Cerebellar cortex (tissue), 1 donor: ENCODE data around the gene SERINC5.

Experiments
- DNase-seq: peaks from one replicate; pipeline ENCODE4 v3.0.0-alpha.2; 2015; ENCODE audit warnings: low spot score

The SERINC5 gene

DNA sequence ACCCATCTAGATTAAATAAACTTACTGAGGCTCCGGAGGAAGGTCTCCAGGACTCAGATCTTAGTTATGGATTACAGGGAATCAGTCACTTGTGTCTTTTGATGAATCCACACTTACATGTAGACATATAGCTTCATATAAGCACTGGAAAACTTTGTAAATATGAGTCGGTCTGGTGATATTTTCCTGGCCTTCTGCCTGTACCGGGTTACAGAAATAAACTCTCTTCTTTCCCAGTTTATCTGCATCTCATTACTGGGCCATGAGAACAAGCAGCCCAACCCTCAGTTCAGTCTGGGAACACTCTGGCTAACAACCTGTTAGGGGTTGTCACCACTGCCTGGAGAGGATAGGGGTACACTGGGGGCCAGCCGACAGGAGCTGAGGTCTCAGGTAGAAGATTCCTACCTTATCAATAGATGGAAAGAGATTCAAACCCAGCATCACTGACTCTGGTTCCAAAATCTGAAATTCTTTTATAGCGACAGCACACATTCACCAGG is 161.6 kb downstream of the SERINC5 start:
- DNase-seq, result no peak

DNA sequence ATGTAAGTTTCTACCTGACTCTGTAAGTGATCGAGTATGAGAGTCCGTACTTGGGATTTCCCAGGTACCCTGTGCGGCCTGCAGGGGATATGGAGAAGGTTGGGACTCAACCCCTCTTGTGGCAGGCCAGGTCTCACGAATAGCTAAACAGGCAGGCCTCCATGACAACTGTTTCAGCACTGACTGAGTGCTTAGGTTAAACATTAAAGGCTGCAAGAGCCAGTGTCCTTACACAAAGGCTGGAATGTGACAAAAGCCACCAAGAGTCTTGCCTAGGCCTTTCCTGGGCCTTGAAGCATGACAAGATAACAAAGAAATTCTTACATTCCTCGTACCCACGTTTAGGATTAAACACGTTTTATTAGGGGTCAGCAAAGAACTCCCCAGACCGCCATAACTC is 162.1 kb downstream of the SERINC5 start:
- no peak for DNase-seq

DNA sequence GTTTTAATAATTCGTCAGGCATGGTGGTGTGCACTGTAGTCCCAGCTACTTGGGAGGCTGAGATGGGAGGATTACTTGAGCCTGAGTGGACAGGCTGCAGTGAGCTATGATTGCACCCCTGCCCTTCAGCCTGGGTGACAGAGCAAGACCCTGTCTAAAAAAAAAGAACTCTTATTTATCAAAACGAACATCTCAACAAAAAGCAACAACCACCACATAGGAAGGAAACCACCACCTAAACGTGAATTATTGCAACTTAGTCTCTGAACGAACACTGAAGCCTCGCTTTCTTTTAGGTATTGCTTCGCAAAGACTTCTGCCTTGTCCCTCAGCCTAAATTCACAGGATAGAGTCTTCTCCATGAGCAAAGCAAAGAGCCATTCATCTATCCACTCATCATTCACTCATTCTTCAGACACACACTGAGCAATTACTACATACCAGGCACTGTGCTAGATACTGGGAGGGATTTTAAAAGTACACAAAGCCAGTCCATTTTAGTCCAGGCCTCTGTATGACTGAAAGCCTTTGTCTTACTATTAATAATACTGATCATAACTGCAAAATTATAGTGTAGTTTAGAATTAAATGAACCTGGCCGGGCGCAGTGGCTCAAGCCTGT is 163.3 kb downstream of the SERINC5 start:
- no peak for DNase-seq

DNA sequence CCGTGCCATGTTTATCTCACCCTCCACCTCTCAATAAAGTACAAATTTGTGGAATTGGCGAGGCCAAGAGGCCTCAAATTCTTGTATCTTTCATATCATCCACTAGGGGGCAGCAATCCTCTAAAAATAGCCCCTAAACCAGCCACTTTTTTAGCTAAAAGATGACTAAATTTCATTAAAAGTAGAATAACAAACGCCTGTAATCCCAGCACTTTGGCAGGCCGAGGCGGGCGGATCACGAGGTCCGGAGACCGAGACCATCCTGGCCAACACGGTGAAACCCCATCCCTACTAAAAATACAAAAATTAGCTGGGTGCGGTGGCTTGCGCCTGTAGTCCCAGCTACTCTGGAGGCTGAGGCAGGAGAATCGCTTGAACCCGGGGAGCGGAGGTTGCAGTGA is 164.1 kb downstream of the SERINC5 start:
- DNase-seq, result peak; percentile 56

DNA sequence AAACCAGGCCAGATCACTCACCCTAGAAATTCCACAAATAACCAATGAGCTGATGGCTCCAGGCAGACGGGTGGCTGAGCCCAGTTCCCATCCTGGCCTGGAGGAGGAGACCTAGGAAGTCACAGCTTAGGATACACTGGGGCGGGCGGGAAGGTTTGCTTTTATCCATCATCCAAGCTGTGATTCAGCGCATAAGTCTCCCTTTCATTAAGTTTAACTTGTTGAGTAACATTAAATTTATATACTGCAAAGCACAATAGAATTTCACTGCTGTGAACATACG is 165.0 kb downstream of the SERINC5 start:
- no peak for DNase-seq

DNA sequence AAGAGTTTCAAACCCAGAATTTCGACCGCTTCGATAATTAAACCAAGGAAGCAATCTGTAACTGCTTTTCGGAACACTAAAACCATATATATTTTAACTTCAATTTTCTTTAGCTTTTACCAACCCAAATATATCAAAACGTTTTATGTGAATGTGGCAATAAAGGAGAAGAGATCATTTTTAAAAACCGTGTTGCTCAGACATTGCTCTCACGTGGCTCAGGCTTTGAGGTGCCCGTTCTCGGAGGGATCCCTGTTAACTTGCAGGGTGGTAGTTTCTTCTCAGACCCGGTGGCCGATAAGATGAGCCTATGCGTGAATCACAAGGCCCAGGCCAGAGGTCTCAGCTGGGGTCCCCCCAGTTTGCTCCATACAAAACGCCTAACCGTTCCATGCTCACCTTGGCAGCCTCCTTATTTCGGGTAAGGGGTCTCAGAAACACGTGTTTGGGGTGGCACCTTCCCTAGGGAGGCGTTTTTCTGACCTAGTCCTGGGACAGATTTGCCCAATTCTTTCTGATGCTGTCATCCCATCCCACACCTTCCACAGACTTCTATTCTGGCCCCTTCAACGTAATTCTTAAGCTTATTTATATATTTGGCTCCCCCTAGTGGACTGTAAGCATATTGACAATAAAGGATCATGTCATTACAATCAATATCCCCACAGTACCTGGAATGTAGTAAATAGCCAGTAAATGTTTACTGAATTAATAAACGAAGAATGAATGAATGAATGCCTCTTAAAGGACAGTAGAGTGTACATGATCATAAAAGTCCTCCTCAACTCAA is 172.6 kb downstream of the SERINC5 start:
- peak; percentile 75 for DNase-seq

DNA sequence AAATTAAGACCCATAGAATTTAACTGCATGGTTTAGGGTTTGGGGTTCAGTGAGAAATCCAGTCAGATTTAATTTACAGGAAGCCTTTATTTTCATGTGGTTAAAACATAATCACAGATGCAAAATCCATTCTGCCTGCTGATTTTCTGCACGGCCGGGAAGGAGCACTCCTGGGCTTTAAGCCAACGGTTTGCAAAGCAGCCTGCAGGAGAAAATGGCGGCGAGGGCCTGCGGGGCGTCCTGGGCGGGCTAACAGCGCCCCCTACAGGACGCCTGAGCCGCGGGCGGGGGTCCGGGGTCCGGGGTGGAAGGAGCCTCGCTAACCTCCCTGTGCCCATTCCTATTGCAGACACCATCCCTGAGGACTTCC is 173.1 kb downstream of the SERINC5 start:
- DNase-seq, result peak; percentile 39

DNA sequence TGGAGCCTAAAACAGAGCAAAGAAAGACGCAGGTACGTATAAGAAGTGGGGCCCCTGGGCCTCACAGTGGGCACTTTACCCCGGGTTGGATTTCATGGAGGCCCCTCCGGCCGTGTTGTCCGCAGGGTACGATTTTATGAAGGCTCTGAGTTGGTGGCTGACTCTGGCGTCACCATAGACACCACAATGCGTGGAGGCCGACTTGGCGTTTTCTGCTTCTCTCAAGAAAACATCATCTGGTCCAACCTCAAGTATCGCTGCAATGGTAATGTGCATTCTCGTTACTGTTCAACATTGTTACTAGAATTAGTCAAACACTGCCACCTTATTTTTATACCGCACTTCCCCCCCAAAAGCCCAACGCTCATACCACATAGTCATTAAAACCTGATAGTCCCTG is 173.6 kb downstream of the SERINC5 start:
- no peak for DNase-seq

DNA sequence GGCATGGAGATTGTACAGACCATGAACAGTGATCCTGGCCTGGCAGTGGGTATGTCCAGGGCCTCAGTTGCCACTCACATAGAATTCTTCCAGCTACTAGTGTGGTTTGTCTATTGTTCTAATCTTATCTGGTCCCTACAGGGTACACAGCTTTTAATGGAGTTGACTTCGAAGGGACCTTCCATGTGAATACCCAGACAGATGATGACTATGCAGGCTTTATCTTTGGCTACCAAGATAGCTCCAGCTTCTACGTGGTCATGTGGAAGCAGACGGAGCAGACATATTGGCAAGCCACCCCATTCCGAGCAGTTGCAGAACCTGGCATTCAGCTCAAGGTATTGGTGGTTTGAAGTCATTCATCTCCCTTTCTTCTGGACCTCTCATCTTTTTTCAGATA is 176.9 kb downstream of the SERINC5 start:
- no peak for DNase-seq

DNA sequence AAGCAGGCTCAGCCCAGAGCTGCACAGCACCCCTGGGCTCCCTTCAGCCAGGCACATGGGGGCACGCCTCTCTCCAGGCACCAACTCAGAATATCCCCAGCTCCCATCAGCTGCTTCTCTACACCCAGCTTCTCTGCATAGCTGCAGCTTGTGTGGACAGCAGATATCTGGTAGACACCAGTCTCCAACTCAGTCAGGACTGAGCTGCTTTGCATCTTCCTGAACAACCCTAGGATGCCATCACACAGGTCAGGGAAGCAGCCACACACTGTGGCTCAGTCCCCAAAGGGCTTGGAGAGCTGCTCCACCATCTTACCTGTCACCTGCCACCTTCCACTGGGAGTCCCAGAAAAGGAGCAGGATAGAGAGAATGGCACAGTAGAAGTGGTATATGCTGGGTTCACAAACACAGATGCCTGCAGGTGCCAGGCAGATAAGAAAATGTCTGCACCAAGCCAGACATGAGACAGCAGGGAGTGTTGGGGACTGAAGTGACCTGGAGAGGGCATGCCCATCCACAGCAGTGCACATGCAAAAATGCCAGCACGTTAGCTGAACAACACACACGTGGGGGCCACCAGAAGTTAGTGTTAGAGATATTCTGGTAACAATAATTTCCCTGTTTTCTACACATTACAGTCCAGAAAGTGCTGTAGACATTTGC is 178.7 kb downstream of the SERINC5 start:
- DNase-seq, result no peak

DNA sequence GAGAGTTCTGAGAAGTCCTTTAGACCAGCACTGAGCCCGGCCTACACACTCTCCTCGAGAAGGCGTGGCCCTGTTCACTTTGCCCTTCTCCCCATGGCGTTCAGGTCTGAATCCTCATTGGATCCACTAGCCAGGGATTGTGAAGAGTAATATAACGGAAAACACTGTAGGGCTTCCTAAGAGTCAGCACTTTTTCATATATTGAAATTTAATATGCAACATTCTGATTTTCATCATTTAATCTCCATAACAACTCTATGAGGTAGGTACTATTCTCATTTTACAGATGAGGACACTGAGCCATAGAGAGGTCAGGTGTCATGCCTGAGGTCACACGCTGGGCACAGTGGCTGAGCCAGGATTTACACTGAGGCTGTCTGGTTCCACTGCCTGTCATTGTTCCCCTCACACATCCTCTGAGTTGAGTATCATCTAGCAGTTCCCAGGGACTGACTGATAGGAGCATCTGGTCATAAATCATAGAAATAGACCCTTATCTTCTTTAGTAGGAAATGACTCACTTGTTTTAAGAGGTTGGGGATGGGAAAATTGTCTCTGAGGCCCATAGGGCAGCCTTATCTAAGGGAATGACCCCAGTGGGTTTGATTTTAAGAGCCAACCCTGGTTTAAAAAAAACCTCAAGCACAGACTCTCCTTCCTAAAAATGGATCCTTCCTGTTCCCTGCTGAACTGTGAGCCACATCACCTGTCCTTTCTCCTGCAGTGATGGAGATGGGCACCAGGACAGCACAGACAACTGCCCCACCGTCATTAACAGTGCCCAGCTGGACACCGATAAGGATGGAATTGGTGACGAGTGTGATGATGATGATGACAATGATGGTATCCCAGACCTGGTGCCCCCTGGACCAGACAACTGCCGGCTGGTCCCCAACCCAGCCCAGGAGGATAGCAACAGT is 179.5 kb downstream of the SERINC5 start:
- no peak for DNase-seq

DNA sequence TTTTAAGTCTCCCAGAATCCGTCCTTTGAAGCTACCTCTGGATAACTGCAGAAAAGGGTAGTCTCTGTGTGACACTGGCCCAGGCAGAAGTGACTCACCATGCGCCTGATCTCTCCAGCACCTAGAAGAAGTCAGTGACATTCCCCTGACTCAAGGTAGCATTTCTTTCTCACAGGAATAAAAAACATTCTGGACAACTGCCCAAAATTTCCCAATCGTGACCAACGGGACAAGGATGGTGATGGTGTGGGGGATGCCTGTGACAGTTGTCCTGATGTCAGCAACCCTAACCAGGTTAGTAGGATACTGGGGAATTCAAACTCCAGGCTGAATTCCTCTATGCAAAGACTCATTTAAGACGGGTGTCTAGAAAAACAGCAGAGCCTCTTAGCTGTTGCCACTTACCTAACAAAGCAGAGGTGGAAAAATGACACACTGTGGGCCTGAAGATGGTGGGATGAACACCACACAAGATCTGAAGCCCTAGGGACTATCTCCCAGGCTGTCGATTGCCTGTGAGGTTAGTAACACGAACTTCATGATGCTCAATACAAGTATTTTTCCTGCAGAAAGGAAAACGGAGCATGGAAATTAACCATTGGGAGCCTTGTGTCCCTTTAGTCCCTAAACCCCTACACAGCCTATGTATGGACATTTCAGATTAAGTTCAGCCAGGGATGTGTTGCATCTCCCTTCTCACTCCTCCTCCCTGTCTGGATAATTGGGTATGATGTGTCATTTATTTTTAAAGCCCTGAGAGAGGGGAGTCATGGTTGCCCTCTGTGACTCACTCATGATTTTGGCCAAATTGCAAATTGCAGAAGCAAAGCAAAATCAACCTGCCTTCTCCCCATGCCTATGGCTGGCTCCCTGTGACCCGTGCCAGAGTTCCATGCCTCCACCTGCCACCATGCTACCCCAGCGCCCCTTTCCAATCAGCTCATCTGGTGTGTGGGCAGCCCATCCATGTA is 183.5 kb downstream of the SERINC5 start:
- DNase-seq, result no peak

DNA sequence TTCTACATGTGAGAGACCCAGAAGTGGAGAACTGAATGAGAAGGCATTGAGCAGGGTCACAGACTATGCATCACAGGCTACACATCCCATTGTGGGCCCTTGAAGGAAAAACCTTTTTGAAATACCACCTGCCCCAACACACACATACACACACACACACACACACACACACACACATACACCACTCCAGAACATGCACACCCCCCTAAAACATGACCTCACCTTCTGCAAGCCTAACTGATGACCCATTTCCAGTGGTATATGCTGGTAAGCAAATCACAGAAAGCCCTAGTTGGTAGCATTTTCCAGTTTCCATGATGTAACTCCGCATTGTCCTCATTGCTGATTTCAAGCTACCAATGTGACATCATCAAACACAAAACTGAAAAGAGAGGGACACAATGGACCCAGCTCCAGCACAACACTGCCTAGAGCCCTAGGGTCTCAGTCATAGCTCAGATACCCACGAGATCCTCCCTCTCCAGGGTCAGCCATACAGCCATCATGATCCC is 184.3 kb downstream of the SERINC5 start:
- DNase-seq, result no peak

DNA sequence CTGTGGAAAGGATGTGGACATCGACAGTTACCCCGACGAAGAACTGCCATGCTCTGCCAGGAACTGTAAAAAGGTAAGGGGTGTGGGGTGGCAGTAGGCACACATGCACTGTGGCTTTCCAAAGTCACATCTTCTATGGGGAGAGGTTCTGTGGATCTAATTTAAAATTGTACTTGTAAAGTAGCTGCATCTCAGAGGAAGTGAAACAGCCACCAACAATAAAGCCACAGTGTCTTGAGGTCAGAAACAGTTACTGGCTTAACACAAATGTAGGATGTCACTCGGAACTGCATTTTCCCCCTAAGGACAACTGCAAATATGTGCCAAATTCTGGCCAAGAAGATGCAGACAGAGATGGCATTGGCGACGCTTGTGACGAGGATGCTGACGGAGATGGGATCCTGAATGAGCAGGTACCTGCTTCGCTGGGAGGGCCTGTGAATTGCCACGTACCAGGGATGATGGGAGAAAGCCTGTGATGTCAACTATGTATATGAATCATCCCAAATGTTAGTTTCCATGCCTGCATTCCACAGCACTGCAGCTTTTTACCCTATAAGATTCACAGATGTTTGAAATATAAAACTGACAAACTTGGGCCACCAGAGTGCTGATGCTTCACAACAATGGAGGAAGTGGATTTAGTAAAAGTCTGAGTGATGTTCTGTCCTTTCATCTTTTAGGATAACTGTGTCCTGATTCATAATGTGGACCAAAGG is 185.4 kb downstream of the SERINC5 start:
- DNase-seq, result no peak

DNA sequence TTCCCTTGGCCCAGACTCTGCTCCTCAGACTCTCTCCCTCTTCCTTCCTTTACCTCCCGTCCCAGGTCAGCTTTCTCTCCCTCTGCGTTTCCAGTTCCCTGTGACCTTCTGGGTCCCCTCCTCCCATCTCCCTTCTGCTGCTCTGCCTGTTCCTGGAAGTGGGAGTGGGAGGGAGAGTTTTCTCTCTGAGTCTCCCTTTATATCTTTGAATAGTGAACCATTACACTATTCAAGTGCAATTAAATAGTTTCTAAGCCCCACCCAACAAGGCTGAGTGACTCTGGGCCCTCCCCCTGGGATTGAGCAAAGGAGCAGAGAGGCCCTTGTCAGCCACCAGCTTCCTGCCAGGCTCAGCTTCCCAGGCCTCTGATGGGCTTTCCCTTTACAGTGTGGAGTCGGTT is 185.9 kb downstream of the SERINC5 start:
- no peak for DNase-seq

DNA sequence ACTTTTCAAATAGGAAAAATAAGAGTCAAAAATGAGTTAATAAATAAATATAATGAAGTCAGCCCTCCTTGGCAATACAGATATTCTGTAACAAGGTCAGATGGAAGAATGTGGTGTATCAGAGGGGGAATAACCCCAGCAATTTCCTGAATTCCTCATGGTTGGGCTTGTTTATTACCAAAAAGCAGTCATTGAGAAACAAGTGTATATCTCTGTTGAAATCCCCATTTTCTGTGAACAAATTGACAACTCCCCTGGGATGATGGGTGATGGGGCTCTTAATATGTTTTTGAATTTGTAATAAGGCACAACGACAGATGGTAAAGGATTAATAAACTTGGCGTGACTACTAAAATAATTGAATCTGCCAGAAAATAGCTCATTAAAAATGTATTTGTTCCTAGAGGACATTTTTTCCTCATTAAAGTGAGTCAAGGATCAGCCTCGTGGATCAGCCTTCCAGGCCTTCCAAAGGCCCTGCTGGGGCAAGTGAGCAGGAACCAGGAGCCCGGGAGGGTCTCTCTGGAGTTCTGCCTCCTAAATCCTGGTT is 186.5 kb downstream of the SERINC5 start:
- no peak for DNase-seq

DNA sequence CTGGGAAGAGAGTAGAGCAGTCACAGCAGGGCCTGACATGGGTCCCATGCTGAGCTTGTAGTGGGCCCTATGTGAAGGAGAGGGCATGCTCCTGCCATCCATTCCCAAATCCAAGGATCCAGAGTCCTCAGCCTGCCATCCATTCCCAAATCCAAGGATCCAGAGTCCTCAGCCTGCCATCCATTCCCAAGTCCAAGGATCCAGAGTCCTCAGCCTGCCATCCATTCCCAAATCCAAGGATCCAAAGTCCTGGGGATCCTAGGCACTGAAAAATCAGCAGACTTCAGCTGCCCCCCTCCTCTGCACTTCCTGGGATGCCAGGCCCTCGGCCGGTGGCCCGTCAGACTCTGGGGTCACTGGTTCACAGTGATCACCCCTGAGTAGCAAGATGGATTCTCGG is 187.1 kb downstream of the SERINC5 start:
- DNase-seq, result no peak

DNA sequence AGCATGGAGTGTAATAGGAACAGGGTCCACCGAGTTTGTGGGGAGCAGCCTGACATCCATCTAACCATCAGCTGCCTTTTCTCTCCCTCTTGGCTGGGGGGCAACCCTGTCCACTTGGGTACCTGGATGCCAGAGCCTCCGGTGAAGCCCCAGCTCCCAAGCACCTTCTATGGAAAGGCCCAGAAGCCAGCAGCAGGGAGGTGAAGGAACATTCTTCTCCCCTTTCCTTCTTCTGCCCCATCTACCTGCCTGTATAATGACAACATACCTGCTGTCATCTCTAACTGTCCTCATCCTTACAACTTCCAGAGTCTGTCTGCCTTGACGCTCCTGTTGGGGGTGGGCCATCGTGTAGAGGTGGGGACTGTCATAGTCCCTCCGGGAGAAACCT is 187.6 kb downstream of the SERINC5 start:
- no peak for DNase-seq

DNA sequence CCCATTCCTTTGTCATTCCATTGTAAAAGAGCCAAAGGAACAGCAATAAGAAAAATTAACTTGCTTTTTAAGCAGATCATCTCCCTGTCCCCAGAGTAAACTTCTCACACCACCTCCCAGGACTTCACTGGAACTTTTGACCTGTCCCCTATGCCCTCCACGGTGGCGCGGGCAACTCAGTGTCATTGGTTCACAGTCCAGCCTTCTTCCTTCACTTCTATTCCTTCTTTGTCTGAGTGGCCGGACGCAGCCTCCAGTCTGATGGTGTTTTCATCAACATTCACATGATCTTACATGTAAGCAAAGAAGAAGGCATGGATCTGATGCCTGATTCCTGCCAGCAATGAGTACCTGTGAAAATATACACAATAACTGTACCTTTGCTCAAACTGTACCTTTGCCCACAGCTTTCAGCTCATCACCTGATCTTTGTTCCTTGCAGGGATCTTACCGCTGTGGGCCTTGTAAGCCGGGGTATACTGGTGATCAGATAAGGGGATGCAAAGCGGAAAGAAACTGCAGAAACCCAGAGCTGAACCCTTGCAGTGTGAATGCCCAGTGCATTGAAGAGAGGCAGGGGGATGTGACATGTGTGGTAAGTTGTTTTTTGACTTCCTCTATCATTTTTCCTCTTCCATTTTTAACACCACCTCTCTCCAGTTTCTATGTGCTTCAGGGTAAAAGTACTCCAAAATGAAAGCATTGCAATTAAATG is 188.2 kb downstream of the SERINC5 start:
- DNase-seq, result no peak
